IPS-18a (cell line): ENCODE measurements around the gene CTSF.

Source experiments
- H3K27ac ChIP-seq: one replicate; pipeline ENCODE4 v1.5.1; 2013; ENCODE audit warnings: low read length
- H3K27me3 ChIP-seq: one replicate; pipeline ENCODE4 v1.6.1; 2013; ENCODE audit warnings: mild to moderate bottlenecking, low read length; ENCODE audit not compliant: control insufficient read depth, insufficient read depth
- H3K36me3 ChIP-seq: one replicate; pipeline ENCODE4 v1.6.1; 2013; ENCODE audit warnings: low read depth, low read length; ENCODE audit not compliant: control insufficient read depth
- H3K4me1 ChIP-seq: one replicate; pipeline ENCODE4 v1.6.1; 2013; ENCODE audit warnings: low read depth, low read length; ENCODE audit not compliant: control insufficient read depth
- H3K4me3 ChIP-seq: one replicate; pipeline ENCODE4 v1.5.1; 2013; ENCODE audit warnings: low read length
- H3K9ac ChIP-seq: one replicate; pipeline ENCODE4 v1.6.1; 2013; ENCODE audit warnings: mild to moderate bottlenecking, low read length, moderate library complexity
- H3K9me3 ChIP-seq: one replicate; pipeline ENCODE4 v1.6.1; 2013; ENCODE audit warnings: low read depth, low read length; ENCODE audit not compliant: control insufficient read depth

CTSF gene

DNA sequence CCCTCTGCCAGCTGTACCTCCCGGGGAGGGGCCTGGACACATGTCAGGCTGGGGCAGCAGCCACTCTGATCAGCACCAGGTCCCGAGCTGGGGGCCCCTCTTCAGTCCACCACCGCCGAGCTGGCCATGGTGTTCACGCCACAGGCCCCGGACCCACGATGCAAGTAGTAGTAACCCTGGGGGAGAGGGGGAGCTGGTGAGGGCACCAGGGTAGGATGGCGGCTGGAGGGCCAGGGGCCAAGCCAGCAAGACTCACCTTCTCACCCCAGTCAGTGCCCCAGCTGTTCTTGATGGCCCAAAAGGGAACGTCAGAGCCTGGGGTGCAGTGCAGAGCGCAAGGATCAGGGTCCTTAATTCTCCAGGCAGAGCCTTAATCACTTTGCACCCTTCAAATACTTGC lies 4.6 kb downstream of the CTSF start:
- Histone ChIP-seq H3K4me1 (no peaks in the 10 kb centered on the region), H3K27ac (no peak overlapping the region), H3K4me3 (no peak overlapping the region), H3K27me3 (no peaks in the 10 kb centered on the region), H3K9ac (no peak overlapping the region), H3K9me3 (no peaks in the 10 kb centered on the region), H3K36me3 (peaks cover 29% of the 10 kb centered on the region)

DNA sequence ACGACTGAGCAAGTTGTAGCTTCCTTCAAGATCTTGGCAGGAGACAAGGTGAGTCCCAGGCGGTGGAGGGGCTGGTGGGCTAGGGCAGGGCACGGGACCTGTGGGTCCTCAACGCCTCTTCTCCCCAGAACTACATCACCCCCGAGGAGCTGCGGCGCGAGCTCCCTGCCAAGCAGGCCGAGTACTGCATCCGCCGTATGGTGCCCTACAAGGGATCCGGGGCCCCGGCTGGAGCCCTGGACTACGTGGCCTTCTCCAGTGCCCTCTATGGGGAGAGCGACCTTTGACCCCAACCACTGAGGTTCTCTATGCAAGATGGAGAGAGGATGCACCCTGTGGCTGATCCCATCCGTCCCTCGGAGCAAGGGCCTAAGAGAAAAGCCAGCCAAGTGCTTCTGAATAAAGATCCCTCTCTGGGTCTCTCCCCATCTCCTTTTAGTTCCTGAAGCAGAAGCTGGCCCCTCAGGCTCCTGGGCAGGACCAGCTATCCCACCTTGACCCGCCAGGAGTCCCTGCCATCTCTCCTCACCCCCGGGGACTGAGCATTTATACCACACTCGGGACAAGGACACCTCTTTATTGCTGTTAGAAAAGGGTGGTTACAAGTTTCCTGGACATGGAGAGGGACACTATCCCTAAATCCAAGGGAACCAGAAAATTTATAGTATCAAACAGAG lies 5.4 kb downstream of the CTSF start:
- H3K36me3 ChIP-seq = peaks cover 29% of the 10 kb centered on the region
- no peak overlapping the region for H3K9ac ChIP-seq
- no peak overlapping the region for H3K27ac ChIP-seq
- no peak overlapping the region for H3K4me3 ChIP-seq
- H3K4me1 ChIP-seq = no peaks in the 10 kb centered on the region
- no peaks in the 10 kb centered on the region for H3K9me3 ChIP-seq
- H3K27me3 ChIP-seq = no peaks in the 10 kb centered on the region

DNA sequence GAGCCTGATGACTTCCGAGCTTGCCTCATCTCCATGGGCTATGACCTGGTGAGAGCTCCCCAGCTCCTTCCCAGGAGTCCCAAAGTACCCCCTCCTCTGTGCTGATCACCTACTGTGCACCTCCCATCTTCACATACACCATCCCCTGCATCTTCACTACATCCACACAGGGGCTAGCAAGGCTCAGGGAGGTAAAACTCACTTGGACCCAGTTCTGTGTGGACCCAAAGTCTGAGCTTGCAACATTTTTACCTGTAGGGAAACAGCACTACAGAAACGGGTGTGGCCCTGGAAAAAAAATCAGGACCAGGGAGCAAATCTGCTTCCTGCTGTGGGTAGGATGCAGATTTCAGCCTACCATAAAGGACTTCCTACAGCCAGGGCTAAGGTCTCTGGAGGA lies 6.1 kb downstream of the CTSF start:
- Histone ChIP-seq H3K36me3 (peaks cover 37% of the 10 kb centered on the region), H3K27me3 (no peaks in the 10 kb centered on the region), H3K9ac (no peak overlapping the region), H3K4me3 (no peak overlapping the region), H3K4me1 (no peaks in the 10 kb centered on the region), H3K9me3 (no peaks in the 10 kb centered on the region), H3K27ac (no peak overlapping the region)

DNA sequence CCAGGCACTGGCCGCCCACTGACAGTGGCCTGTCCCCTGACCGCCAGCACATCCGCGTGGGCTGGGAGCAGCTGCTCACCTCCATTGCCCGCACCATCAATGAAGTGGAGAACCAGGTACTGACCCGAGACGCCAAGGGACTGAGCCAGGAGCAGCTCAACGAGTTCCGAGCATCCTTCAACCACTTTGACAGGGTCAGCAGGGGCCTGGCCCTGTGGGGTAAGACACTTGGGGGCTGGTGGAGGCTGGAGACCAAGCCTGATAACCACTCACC lies 6.5 kb downstream of the CTSF start:
- no peak overlapping the region for H3K4me3 ChIP-seq
- H3K9me3 ChIP-seq = no peaks in the 10 kb centered on the region
- peaks cover 40% of the 10 kb centered on the region for H3K36me3 ChIP-seq
- H3K4me1 ChIP-seq = no peaks in the 10 kb centered on the region
- H3K27ac ChIP-seq = no peak overlapping the region
- no peak overlapping the region for H3K9ac ChIP-seq
- no peaks in the 10 kb centered on the region for H3K27me3 ChIP-seq

DNA sequence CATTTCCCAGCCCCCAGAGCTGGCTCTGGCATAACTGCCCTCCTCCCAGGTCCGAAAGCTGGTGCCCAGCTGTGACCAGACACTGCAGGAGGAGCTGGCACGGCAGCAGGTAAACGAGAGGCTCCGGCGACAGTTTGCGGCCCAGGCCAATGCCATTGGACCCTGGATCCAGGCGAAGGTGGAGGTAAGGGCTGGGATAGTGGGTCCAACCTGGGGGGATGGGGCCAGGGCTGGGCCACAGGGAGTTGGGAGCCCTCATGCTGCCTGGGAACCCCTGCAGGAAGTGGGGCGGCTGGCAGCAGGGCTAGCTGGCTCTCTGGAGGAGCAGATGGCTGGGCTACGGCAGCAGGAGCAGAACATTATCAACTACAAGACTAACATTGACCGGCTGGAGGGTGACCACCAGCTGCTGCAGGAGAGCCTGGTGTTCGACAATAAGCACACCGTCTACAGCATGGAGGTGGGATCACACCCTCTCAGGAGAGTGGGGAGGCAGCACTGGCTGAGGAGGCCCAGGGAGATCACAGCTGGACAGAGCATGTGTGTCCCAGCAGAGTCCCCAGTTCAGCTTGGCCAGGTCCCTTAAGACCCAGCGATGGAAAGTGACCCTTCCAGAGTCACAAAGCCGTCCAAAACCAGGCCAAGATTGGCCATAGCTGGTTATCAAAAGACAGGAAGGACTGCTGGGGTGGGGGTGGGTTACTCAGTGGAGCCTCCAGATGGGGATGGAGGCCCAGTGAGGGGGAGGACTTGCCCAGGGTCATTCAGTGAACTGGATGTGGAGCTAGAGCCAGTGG lies 7.0 kb downstream of the CTSF start:
- Histone ChIP-seq H3K27ac (no peak overlapping the region), H3K27me3 (no peaks in the 10 kb centered on the region), H3K9me3 (no peaks in the 10 kb centered on the region), H3K9ac (no peak overlapping the region), H3K4me1 (no peaks in the 10 kb centered on the region), H3K4me3 (no peak overlapping the region), H3K36me3 (peaks cover 40% of the 10 kb centered on the region)

DNA sequence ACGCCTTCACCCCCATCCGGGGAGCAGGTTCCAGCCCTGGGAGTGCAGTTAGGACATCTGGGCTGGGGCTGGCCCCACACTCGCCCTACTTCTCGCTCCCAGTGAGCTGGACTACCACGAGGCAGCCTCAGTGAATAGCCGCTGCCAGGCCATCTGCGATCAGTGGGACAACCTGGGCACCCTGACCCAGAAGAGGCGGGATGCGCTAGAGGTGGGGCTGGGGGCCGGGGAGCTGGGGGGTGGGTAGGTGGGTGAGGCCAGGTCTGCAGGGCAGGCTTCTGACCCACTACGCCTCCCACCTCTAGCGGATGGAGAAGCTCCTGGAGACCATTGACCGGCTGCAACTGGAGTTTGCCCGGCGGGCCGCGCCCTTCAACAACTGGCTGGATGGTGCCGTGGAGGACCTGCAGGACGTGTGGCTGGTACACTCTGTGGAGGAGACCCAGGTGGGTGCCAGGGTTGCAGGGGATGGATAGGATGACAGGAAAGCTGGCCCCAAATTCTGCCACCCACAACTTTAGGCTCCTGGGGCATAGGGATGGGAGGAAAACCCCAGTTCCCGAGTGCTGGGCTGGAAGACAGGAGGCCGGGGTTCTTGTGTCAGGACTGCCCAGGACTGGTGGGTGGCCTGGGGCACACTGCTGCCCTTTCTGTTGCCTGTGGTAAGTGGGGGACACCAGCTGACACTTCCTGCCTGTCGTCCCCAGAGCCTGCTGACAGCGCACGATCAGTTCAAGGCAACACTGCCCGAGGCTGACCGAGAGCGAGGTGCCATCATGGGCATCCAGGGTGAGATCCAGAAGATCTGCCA lies 8.3 kb downstream of the CTSF start:
- no peaks in the 10 kb centered on the region for H3K27me3 ChIP-seq
- H3K4me3 ChIP-seq = no peak overlapping the region
- peaks cover 52% of the 10 kb centered on the region for H3K36me3 ChIP-seq
- H3K9ac ChIP-seq = no peak overlapping the region
- H3K4me1 ChIP-seq = no peaks in the 10 kb centered on the region
- no peaks in the 10 kb centered on the region for H3K9me3 ChIP-seq
- H3K27ac ChIP-seq = no peak overlapping the region

DNA sequence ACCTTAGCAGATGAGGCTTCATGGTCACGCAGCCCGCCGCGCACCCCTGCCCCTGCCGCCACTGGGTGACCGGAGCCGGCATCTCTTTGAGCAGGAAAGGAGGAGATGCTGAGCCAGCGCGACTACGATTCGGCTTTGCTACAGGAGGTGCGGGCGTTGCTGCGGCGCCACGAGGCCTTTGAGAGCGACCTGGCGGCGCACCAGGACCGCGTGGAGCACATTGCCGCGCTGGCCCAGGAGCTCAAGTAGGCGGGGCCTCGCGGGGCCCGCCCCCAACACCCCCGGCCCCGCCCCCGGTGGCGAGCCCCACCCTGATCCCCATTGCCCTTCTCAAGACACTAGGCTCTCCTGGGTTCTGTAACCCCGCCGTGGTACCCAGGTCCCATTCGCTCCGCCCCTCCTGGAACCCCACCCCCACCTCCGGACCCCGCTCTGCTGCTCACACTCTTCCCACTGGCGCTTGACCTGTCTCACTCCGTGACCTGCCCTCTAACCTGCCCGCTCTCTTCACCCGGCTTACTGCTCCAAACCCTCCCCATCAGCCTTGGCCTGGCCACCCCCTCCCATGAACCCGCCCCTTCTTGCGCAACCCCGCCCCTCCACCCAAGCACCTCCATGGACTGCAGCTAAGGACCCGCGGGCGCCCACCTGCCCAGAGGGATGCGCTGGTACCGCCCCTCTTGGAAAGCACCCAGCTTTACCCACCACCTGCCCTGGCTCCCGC lies 9.1 kb downstream of the CTSF start:
- no peak overlapping the region for H3K27ac ChIP-seq
- H3K9me3 ChIP-seq = no peaks in the 10 kb centered on the region
- peaks cover 55% of the 10 kb centered on the region for H3K36me3 ChIP-seq
- no peak overlapping the region for H3K9ac ChIP-seq
- H3K27me3 ChIP-seq = no peaks in the 10 kb centered on the region
- no peak overlapping the region for H3K4me3 ChIP-seq
- no peaks in the 10 kb centered on the region for H3K4me1 ChIP-seq

DNA sequence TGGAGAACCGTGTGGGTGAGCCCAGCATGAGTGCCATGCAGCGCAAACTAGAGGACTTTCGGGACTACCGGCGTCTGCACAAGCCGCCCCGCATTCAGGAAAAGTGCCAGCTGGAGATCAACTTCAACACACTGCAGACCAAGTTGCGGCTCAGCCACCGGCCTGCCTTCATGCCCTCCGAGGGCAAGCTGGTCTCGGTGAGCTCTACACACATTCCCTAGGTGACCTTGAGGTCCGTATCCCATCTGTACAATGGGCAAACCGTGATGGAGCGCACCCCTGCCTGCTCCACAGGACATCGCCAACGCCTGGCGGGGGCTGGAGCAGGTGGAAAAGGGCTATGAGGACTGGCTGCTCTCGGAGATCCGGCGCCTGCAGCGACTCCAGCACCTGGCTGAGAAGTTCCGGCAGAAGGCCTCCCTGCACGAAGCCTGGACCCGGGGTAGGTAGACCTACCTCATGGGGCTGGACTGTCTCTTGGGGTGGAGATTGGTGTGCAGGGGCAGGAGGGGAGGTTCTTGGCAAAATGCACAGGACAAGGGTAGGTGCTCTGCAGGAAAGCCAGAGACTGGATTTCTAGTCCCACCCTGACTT lies 10.6 kb downstream of the CTSF start:
- no peak overlapping the region for H3K9ac ChIP-seq
- no peaks in the 10 kb centered on the region for H3K27me3 ChIP-seq
- H3K4me1 ChIP-seq = no peaks in the 10 kb centered on the region
- H3K4me3 ChIP-seq = no peak overlapping the region
- peaks cover 51% of the 10 kb centered on the region for H3K36me3 ChIP-seq
- H3K9me3 ChIP-seq = no peaks in the 10 kb centered on the region
- H3K27ac ChIP-seq = no peak overlapping the region

DNA sequence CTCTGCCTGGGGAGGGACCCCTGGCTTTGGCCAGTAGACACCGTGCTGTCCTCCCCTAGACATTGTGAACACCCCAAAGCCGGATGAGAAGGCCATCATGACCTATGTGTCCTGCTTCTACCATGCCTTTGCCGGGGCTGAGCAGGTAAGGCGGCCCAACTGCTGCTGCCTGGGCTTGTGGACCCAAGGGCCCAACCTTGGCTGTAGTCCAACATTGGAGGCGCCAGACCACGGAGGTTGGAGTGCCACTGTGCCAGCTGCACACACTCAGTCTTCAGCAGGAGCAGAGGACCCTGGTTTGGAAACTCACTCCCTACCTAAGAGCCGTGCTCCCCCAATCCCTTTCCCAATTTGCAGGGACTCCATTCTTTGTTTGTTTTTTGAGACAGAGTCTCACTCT lies 12.3 kb downstream of the CTSF start:
- H3K4me1 ChIP-seq = no peaks in the 10 kb centered on the region
- no peak overlapping the region for H3K27ac ChIP-seq
- H3K36me3 ChIP-seq = peaks cover 41% of the 10 kb centered on the region
- H3K9me3 ChIP-seq = no peaks in the 10 kb centered on the region
- no peaks in the 10 kb centered on the region for H3K27me3 ChIP-seq
- no peak overlapping the region for H3K4me3 ChIP-seq
- H3K9ac ChIP-seq = no peak overlapping the region

DNA sequence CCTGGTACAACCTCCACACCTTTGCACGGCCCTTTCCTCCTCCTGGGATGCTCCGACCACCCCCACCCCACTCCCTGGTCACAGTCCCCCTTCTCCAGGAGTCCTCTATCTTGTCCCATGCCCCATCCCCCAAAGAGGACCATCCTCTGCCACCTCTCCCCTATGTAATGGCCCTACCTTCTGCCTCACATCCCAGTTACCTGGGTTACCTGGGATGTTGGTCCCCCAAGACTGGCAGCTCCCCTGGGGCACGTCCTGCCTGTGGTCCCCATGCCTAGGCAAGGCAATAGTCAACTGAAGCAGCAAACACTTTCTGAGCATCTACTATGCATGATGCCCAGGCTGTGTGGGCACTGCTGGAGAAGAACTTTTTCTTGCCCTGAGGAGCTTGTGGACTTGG lies 13.0 kb downstream of the CTSF start:
- no peak overlapping the region for H3K4me3 ChIP-seq
- H3K27me3 ChIP-seq = no peaks in the 10 kb centered on the region
- H3K9me3 ChIP-seq = no peaks in the 10 kb centered on the region
- H3K4me1 ChIP-seq = no peaks in the 10 kb centered on the region
- H3K9ac ChIP-seq = no peak overlapping the region
- no peak overlapping the region for H3K27ac ChIP-seq
- H3K36me3 ChIP-seq = peaks cover 34% of the 10 kb centered on the region

DNA sequence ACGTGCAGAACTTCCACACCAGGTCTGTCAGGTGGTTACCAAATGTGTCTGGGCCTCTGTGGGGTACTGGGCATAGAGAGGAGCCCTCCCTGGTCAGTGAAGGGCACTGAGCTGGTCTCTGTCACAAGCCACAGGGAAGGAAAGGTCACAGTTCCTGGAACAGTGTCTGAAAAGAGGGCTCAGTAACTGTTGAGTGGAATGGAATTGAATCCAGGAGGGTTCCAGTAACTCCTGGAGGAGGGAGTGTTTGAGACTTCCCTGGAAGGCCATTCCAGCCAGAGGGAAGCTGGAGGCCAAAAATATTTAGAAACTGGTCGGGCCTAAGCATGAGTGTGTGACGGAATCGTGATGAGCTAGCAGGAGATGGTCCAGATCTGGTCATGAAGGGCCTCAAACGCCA lies 13.8 kb downstream of the CTSF start:
- Histone ChIP-seq H3K4me3 (no peak overlapping the region), H3K36me3 (peaks cover 31% of the 10 kb centered on the region), H3K9me3 (no peaks in the 10 kb centered on the region), H3K4me1 (no peaks in the 10 kb centered on the region), H3K27ac (no peak overlapping the region), H3K9ac (no peak overlapping the region), H3K27me3 (no peaks in the 10 kb centered on the region)
